Omental fat pad (tissue), 4 donors: Measurements from ENCODE around the gene CPA4. TPM values are rescaled to one million over a fixed set of nuclear protein-coding genes. Genes with fewer than 3 reads are reported as not detected.
"Not testable (repeated sequence)": the region's sequence is repeated elsewhere in the genome, so short reads cannot be mapped to it uniquely, and the experiment has no call there.

ENCODE experiments used
- ATAC-seq: fragments of 150-250 bp; one replicate; pipeline ENCODE4 v1.9.1; 2016; ENCODE audit warnings: mild to moderate bottlenecking, moderate library complexity; ENCODE audit not compliant: low FRiP score
- DNase-seq: peaks from one replicate; pipeline ENCODE4 v3.0.0-alpha.2; 2019; ENCODE audit warnings: low spot score
- CTCF ChIP-seq, 3 donors: fragments of 450-650 bp; IDR thresholded peaks; one replicate each; pipeline ENCODE4 v1.5.1; 2016 to 2017; ENCODE audit warnings: antibody characterized with exemption in 3 of 3, mild to moderate bottlenecking in 3 of 3, moderate library complexity in 2 of 3
- total RNA-seq, 4 donors: library from RNA; depleted of rRNA; stranded (reverse); fragments of >200 nt; gene quantifications; one replicate each; pipeline ENCODE4 v1.1.0, GENCODE V29; 2016

CPA4 gene
- total RNA-seq, result 1 to 10 TPM in 3 of 4 donors, not detected in 1; 3.0 to 9.7 (median 4.1) TPM

- DNase-seq (no peak), ATAC-seq (peak; percentile 92)
- no peak for TF ChIP-seq CTCF (IDR thresholded peaks at IDR 0.05)
These were observed at the start of gene CPA4 for GRCh38 chr7:130292682-130293257. Gene CPA4 (plus strand): TSS chr7:130293161. CDS start chr7:130293181, 20 bp downstream.

- ATAC-seq, DNase-seq: not testable (repeated sequence)
These were observed 49.5 kb upstream of the CPA4 start for GRCh38 chr7:130243486-130243885.

GRCh38 chr7:130246491-130246890, 46.5 kb upstream of the CPA4 start:
- DNase-seq, ATAC-seq: not testable (repeated sequence)

- DNase-seq, ATAC-seq: not testable (repeated sequence)
These were observed 44.1 kb upstream of the CPA4 start for GRCh38 chr7:130248842-130249241.

- not testable (repeated sequence) for ATAC-seq, DNase-seq
These were observed 43.3 kb upstream of the CPA4 start for GRCh38 chr7:130249626-130250025.

- DNase-seq (no peak), ATAC-seq (no peak)
- no peak for TF ChIP-seq CTCF (IDR thresholded peaks at IDR 0.05)
These were observed 38.4 kb upstream of the CPA4 start for GRCh38 chr7:130254555-130254954.

- TF ChIP-seq CTCF (IDR thresholded peaks at IDR 0.05), result no peak
- DNase-seq (no peak), ATAC-seq (no peak)
These were observed 36.3 kb upstream of the CPA4 start for GRCh38 chr7:130256704-130257103.

GRCh38 chr7:130258494-130259078, 34.4 kb upstream of the CPA4 start:
- ATAC-seq (no peak), DNase-seq (no peak)

More at GRCh38 chr7:130258494-130259078, 34.4 kb upstream of the CPA4 start:
- TF ChIP-seq CTCF (IDR thresholded peaks at IDR 0.05), result no peak
